ENCODE measurements around the gene PRKCE.

DNA sequence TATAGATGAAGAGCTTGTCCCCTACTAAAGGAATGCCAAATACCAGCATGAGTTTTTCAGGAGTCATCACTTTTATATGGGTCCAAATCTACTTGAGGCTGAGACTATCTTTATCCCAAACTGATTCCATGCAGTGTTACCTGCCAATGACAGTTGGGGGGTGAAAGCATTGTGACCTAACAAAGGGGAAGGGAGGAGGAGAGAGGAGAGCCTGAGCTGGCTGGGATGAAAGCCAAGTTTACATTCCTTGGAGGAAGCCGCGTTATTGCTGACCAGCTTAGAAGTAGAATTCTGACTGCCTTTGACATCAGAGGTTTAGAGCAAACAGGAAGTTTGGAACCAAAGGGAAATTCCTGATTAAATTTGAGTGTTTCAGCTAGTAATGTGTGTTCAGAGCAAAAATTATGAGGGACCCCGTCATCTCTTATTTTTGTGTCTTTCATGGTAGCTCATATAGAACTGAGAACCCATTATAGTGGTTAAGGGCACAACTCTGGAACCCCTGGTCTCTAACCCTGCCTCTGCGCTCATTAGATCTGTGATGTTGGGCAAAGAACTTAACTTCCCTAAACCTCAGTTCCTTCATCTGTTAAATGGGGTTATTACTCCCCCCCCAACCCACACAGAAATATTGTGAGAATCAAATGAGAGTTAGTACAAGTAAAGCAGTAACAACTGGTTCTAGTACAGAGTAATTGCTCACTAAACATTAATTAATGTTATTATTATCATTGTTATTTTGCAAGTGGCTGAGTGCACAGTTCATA is 446.4 kb downstream of the PRKCE start:
- TF ChIP-seq, protein P1, sequence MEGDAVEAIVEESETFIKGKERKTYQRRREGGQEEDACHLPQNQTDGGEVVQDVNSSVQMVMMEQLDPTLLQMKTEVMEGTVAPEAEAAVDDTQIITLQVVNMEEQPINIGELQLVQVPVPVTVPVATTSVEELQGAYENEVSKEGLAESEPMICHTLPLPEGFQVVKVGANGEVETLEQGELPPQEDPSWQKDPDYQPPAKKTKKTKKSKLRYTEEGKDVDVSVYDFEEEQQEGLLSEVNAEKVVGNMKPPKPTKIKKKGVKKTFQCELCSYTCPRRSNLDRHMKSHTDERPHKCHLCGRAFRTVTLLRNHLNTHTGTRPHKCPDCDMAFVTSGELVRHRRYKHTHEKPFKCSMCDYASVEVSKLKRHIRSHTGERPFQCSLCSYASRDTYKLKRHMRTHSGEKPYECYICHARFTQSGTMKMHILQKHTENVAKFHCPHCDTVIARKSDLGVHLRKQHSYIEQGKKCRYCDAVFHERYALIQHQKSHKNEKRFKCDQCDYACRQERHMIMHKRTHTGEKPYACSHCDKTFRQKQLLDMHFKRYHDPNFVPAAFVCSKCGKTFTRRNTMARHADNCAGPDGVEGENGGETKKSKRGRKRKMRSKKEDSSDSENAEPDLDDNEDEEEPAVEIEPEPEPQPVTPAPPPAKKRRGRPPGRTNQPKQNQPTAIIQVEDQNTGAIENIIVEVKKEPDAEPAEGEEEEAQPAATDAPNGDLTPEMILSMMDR (IDR thresholded peaks at IDR 0.05): no peak
- TF ChIP-seq POLR2AphosphoS5 (IDR thresholded peaks at IDR 0.05; ENCODE audit: low read depth, low read length) (peak; percentile 63; the same call in 1 of the 2 replicates), ELF1 (IDR thresholded peaks at IDR 0.05) (peak; percentile 72; the same call in 1 of the 2 replicates), RAD21 (IDR thresholded peaks at IDR 0.05; ENCODE audit: low read length) (no peak), RFX5 (IDR thresholded peaks at IDR 0.05; ENCODE audit: low read length) (no peak), GABPA (IDR thresholded peaks at IDR 0.05; ENCODE audit: low read depth) (peak; percentile 38), EP300 (IDR thresholded peaks at IDR 0.05; ENCODE audit: borderline replicate concordance in 1 of 2, low read depth in 1 of 2, low read length in 1 of 2) (peak; percentile 26 to 75; a peak in 2 of 4 replicates), MAX (IDR thresholded peaks at IDR 0.05; ENCODE audit: low read depth) (peak; percentile 69; the same call in 1 of the 2 replicates)

All from SK-N-SH (cell line).